ENCODE results near the gene KRTAP5-10.

KRTAP5-10 gene

GRCh38 chr11:71542879-71543777 lies 22.2 kb upstream of the KRTAP5-10 start:
- H3K9me3 ChIP-seq (ENCODE audit: insufficient read depth, low read length): no peaks in the 10 kb centered on the region
- H2AFZ ChIP-seq (ENCODE audit: low read depth, low read length, severe bottlenecking): no peak overlapping the region
- no peak overlapping the region for H3K4me3 ChIP-seq (ENCODE audit: insufficient read depth, low read length, poor library complexity, severe bottlenecking)
- TF ChIP-seq CTCF (IDR thresholded peaks at IDR 0.05; ENCODE audit: insufficient read depth, low read length, poor library complexity, severe bottlenecking) (no peak), EZH2phosphoT487 (conservative IDR thresholded peaks at IDR 0.05; ENCODE audit: low read length) (no peak)
- no peak overlapping the region for H3K4me2 ChIP-seq (ENCODE audit: low read depth, low read length, poor library complexity, severe bottlenecking)
- no peaks in the 10 kb centered on the region for H3K36me3 ChIP-seq (ENCODE audit: low read length)
- H3K79me2 ChIP-seq (ENCODE audit: insufficient read depth, low read length): no peaks in the 10 kb centered on the region
- H4K20me1 ChIP-seq (ENCODE audit: low read depth, low read length): no peaks in the 10 kb centered on the region
- H3F3A ChIP-seq (ENCODE audit: insufficient read depth): no peaks in the 10 kb centered on the region
- H3K9me2 ChIP-seq (replicated peaks; ENCODE audit: insufficient read depth, low read length): no peaks in the 10 kb centered on the region
- no peak overlapping the region for H3K9ac ChIP-seq (ENCODE audit: low read length)
- H3K27me3 ChIP-seq (ENCODE audit: low read length): no peaks in the 10 kb centered on the region
- H3K27ac ChIP-seq (ENCODE audit: low read depth, low read length): no peak overlapping the region

GRCh38 chr11:71543866-71544265 lies 21.5 kb upstream of the KRTAP5-10 start:
- no peak overlapping the region for H3K9ac ChIP-seq (ENCODE audit: low read length)
- H3F3A ChIP-seq (ENCODE audit: insufficient read depth): no peaks in the 10 kb centered on the region
- H3K27me3 ChIP-seq (ENCODE audit: low read length): no peaks in the 10 kb centered on the region
- no peak overlapping the region for H2AFZ ChIP-seq (ENCODE audit: low read depth, low read length, severe bottlenecking)
- H3K9me2 ChIP-seq (replicated peaks; ENCODE audit: insufficient read depth, low read length): no peaks in the 10 kb centered on the region
- H3K4me2 ChIP-seq (ENCODE audit: low read depth, low read length, poor library complexity, severe bottlenecking): no peak overlapping the region
- H4K20me1 ChIP-seq (ENCODE audit: low read depth, low read length): no peaks in the 10 kb centered on the region
- H3K36me3 ChIP-seq (ENCODE audit: low read length): no peaks in the 10 kb centered on the region
- TF ChIP-seq EZH2phosphoT487 (conservative IDR thresholded peaks at IDR 0.05; ENCODE audit: low read length) (no peak), CTCF (IDR thresholded peaks at IDR 0.05; ENCODE audit: insufficient read depth, low read length, poor library complexity, severe bottlenecking) (no peak)
- no peaks in the 10 kb centered on the region for H3K79me2 ChIP-seq (ENCODE audit: insufficient read depth, low read length)
- H3K4me3 ChIP-seq (ENCODE audit: insufficient read depth, low read length, poor library complexity, severe bottlenecking): no peak overlapping the region
- no peaks in the 10 kb centered on the region for H3K9me3 ChIP-seq (ENCODE audit: insufficient read depth, low read length)
- no peak overlapping the region for H3K27ac ChIP-seq (ENCODE audit: low read depth, low read length)

- no peak overlapping the region for H3K9ac ChIP-seq (ENCODE audit: low read length)
- H3K4me3 ChIP-seq (ENCODE audit: insufficient read depth, low read length, poor library complexity, severe bottlenecking): no peak overlapping the region
- H3K27ac ChIP-seq (ENCODE audit: low read depth, low read length): no peak overlapping the region
- H3K9me2 ChIP-seq (replicated peaks; ENCODE audit: insufficient read depth, low read length): no peaks in the 10 kb centered on the region
- no peaks in the 10 kb centered on the region for H4K20me1 ChIP-seq (ENCODE audit: low read depth, low read length)
- H3K27me3 ChIP-seq (ENCODE audit: low read length): no peaks in the 10 kb centered on the region
- TF ChIP-seq CTCF (IDR thresholded peaks at IDR 0.05; ENCODE audit: insufficient read depth, low read length, poor library complexity, severe bottlenecking) (no peak), EZH2phosphoT487 (conservative IDR thresholded peaks at IDR 0.05; ENCODE audit: low read length) (no peak)
- no peaks in the 10 kb centered on the region for H3F3A ChIP-seq (ENCODE audit: insufficient read depth)
- no peak overlapping the region for H2AFZ ChIP-seq (ENCODE audit: low read depth, low read length, severe bottlenecking)
- no peaks in the 10 kb centered on the region for H3K79me2 ChIP-seq (ENCODE audit: insufficient read depth, low read length)
- no peaks in the 10 kb centered on the region for H3K36me3 ChIP-seq (ENCODE audit: low read length)
- no peak overlapping the region for H3K4me2 ChIP-seq (ENCODE audit: low read depth, low read length, poor library complexity, severe bottlenecking)
- H3K9me3 ChIP-seq (ENCODE audit: insufficient read depth, low read length): no peaks in the 10 kb centered on the region
Measured at GRCh38 chr11:71544525-71545214, 20.7 kb upstream of the KRTAP5-10 start.

Measured in SU-DHL-6 (cell line).